WTC11 (cell line): ENCODE results near the gene APOL3. TPM values are rescaled to one million over a fixed set of nuclear protein-coding genes. Genes with fewer than 3 reads are reported as not detected.
"Not testable (repeated sequence)": the region's sequence is repeated elsewhere in the genome, so short reads cannot be mapped to it uniquely, and the experiment has no call there.

ENCODE experiments used
- ATAC-seq: fragments of 200-7000 bp; cut with Tn5 transposase; 2 replicates; pipeline ENCODE4 v1.10.0; 2021; ENCODE audit warnings: mild to moderate bottlenecking, moderate library complexity
- CTCF ChIA-PET: fragments of 300-600 bp; sonication (Branson Sonifier 250); formaldehyde crosslinking; loops from one replicate; lab custom pipeline; 2021; ENCODE audit warnings: antibody characterized with exemption; lab: Charles Lee
- POLR2A ChIA-PET: fragments of 350-600 bp; sonication (Branson Sonifier 250); formaldehyde crosslinking; loops from one replicate; lab custom pipeline; 2021; ENCODE audit warnings: antibody characterized with exemption; lab: Charles Lee
- DNase-seq: peaks from one replicate; pipeline ENCODE4 v3.0.0; 2021; ENCODE audit warnings: low spot score
- H3K27ac Mint-ChIP-seq: 2 replicates; pipeline ENCODE4 v1.8.0; 2021; ENCODE audit warnings: mixed read lengths
- H3K27me3 Mint-ChIP-seq: 2 replicates; pipeline ENCODE4 v1.8.0; 2021; ENCODE audit warnings: low read depth, mild to moderate bottlenecking, moderate library complexity, mixed read lengths
- H3K36me3 Mint-ChIP-seq: 2 replicates; pipeline ENCODE4 v1.8.0; 2021; ENCODE audit warnings: mixed read lengths
- H3K4me1 Mint-ChIP-seq: 2 replicates; pipeline ENCODE4 v1.8.0; 2022; ENCODE audit warnings: mixed read lengths
- H3K4me3 Mint-ChIP-seq: 2 replicates; pipeline ENCODE4 v1.8.0; 2021; ENCODE audit warnings: mild to moderate bottlenecking, moderate library complexity, mixed read lengths
- H3K9me3 Mint-ChIP-seq: 2 replicates; pipeline ENCODE4 v1.8.0; 2021; ENCODE audit warnings: mixed read lengths
- CREM ChIP-seq: sonication (generic); formaldehyde crosslinking; IDR thresholded peaks from 2 replicates; pipeline ENCODE4 v1.8.1; 2022; ENCODE audit warnings: mild to moderate bottlenecking, missing genetic modification reagents, moderate library complexity
- HMGXB4 ChIP-seq: sonication (generic); formaldehyde crosslinking; IDR thresholded peaks from 2 replicates; pipeline ENCODE4 v1.8.1; 2023; ENCODE audit warnings: mild to moderate bottlenecking, moderate library complexity, missing genetic modification reagents
- IRF1 ChIP-seq: sonication (generic); formaldehyde crosslinking; IDR thresholded peaks from 2 replicates; pipeline ENCODE4 v1.8.0; 2023; ENCODE audit warnings: missing genetic modification reagents
- IRF2 ChIP-seq: sonication (generic); formaldehyde crosslinking; IDR thresholded peaks from 2 replicates; pipeline ENCODE4 v1.8.0; 2022; ENCODE audit warnings: low read depth, missing genetic modification reagents, borderline replicate concordance
- KAT7 ChIP-seq: sonication (generic); formaldehyde crosslinking; IDR thresholded peaks from 2 replicates; pipeline ENCODE4 v1.8.1; 2023; ENCODE audit warnings: missing genetic modification reagents, mild to moderate bottlenecking, borderline replicate concordance
- NR3C1 ChIP-seq: sonication (generic); formaldehyde crosslinking; conservative IDR thresholded peaks from 2 replicates; pipeline ENCODE4 v1.8.1; 2023; ENCODE audit warnings: low read depth, mild to moderate bottlenecking, missing genetic modification reagents
- USF2 ChIP-seq: sonication (generic); formaldehyde crosslinking; IDR thresholded peaks from 2 replicates; pipeline ENCODE4 v1.8.1; 2023; ENCODE audit warnings: mild to moderate bottlenecking, missing genetic modification reagents, moderate library complexity
- ZNF232 ChIP-seq: sonication (generic); formaldehyde crosslinking; IDR thresholded peaks from 2 replicates; pipeline ENCODE4 v1.8.0; 2022; ENCODE audit warnings: mild to moderate bottlenecking, missing genetic modification reagents
- ZNF263 ChIP-seq: sonication (generic); formaldehyde crosslinking; IDR thresholded peaks from 2 replicates; pipeline ENCODE4 v1.8.1; 2022; ENCODE audit warnings: low read depth, mild to moderate bottlenecking, moderate library complexity, missing genetic modification reagents
- ZNF396 ChIP-seq: fragments of 250-450 bp; sonication (Bioruptor Pico); IDR thresholded peaks from 2 replicates; pipeline ENCODE4 v1.8.0; 2021; ENCODE audit warnings: mild to moderate bottlenecking, moderate library complexity, borderline replicate concordance
- ZNF512 ChIP-seq: sonication (generic); formaldehyde crosslinking; IDR thresholded peaks from 2 replicates; pipeline ENCODE4 v1.8.1; 2022; ENCODE audit warnings: missing genetic modification reagents, borderline replicate concordance
- total RNA-seq: library from RNA; stranded (reverse); gene quantifications from 3 replicates; pipeline ENCODE4 v1.2.3, GENCODE V29; 2021

The APOL3 gene
- total RNA-seq, 1 experiment from 2014 or later = 0.26 TPM

GRCh38 chr22:36191106-36191836 is 30.7 kb upstream of the APOL3 start:
- H3K27ac Mint-ChIP-seq = no peak overlapping the region
- peaks cover 35% of the 10 kb centered on the region for H3K4me1 Mint-ChIP-seq
- no peak overlapping the region for H3K4me3 Mint-ChIP-seq
- ATAC-seq (no peak), DNase-seq (no peak)
- no peak for TF ChIP-seq ZNF512
- no peak for TF ChIP-seq ZNF263 (CRISPR knock-in tag)
- no peak for TF ChIP-seq ZNF396 (CRISPR knock-in tag)
- no peak for TF ChIP-seq IRF1 (CRISPR knock-in tag)
- TF ChIP-seq NR3C1 = no peak
- no peak for TF ChIP-seq USF2
- TF ChIP-seq ZNF232 (CRISPR knock-in tag) = no peak
- peaks cover 26% of the 10 kb centered on the region for H3K9me3 Mint-ChIP-seq
- peaks cover 20% of the 10 kb centered on the region for H3K36me3 Mint-ChIP-seq
- ChIA-PET POLR2A (no interaction called here), CTCF (interaction anchor here (1.4 kb wide), 2 partner anchors 11 to 48 kb away, joined by 3 to 5 read pairs; partner anchors contain the start of gene APOL2)
- peaks cover 6% of the 10 kb centered on the region for H3K27me3 Mint-ChIP-seq

- H3K4me3 Mint-ChIP-seq, DNase-seq, H3K27me3 Mint-ChIP-seq, POLR2A ChIA-PET, CTCF ChIA-PET, H3K27ac Mint-ChIP-seq: not testable (repeated sequence)
- Mint-ChIP-seq H3K9me3 (peaks cover 26% of the 10 kb centered on the region), H3K4me1 (peaks cover 34% of the 10 kb centered on the region), H3K36me3 (peaks cover 20% of the 10 kb centered on the region)
- ATAC-seq = peak; percentile 92
Observed at GRCh38 chr22:36187862-36188261, 27.3 kb upstream of the APOL3 start.

- peaks cover 6% of the 10 kb centered on the region for H3K27me3 Mint-ChIP-seq
- no peak overlapping the region for H3K4me3 Mint-ChIP-seq
Observed at GRCh38 chr22:36185828-36186624, 25.5 kb upstream of the APOL3 start.

More at GRCh38 chr22:36185828-36186624, 25.5 kb upstream of the APOL3 start:
- Mint-ChIP-seq H3K36me3 (peaks cover 12% of the 10 kb centered on the region), H3K4me1 (peaks cover 32% of the 10 kb centered on the region), H3K27ac (no peak overlapping the region), H3K9me3 (peaks cover 19% of the 10 kb centered on the region)
- ATAC-seq = no peak
- ChIA-PET CTCF (interaction anchor here (0.8 to 1.6 kb wide), 6 partner anchors 9 to 120 kb away, joined by 3 to 4 read pairs (median 4); partner anchors contain the start of gene APOL2), POLR2A (interaction anchor here (0.7 kb wide), 1 partner anchor 29 kb away, joined by 3 read pairs; no protein-coding TSS in a partner anchor)
- TF ChIP-seq IRF2 (no peak), KAT7 (CRISPR knock-in tag) (no peak), HMGXB4 (CRISPR knock-in tag) (no peak), CREM (no peak)
- no peak for DNase-seq
